Suprapubic skin (tissue), 4 donors: ENCODE results near the gene C1QTNF6.

Source experiments
- EP300 ChIP-seq: sonication (generic); formaldehyde crosslinking; IDR thresholded peaks from one replicate; pipeline ENCODE4 v1.6.1; 2017; ENCODE audit warnings: antibody characterized with exemption
- POLR2A ChIP-seq, 2 donors: fragments of 450-650 bp; IDR thresholded peaks; one replicate each; pipeline ENCODE4 v1.6.1; 2017; ENCODE audit warnings: antibody characterized with exemption in 2 of 2, mild to moderate bottlenecking in 2 of 2, moderate library complexity in 2 of 2
- POLR2AphosphoS5 ChIP-seq, 3 donors: sonication (generic); formaldehyde crosslinking; IDR thresholded peaks; one replicate each; pipeline ENCODE4 v1.6.1; 2017; ENCODE audit warnings: antibody characterized with exemption in 3 of 3
- TF ChIP-seq, protein P1 (sequence below), 2 donors: fragments of 200-600 bp in 1 of 2; fragments of 450-650 bp in 1 of 2; sonication (generic) in 1 of 2; IDR thresholded peaks; one replicate each; pipeline ENCODE4 v1.5.1; 2016 to 2019; ENCODE audit warnings: antibody characterized with exemption in 2 of 2, mild to moderate bottlenecking in 1 of 2, moderate library complexity in 1 of 2

DNA sequence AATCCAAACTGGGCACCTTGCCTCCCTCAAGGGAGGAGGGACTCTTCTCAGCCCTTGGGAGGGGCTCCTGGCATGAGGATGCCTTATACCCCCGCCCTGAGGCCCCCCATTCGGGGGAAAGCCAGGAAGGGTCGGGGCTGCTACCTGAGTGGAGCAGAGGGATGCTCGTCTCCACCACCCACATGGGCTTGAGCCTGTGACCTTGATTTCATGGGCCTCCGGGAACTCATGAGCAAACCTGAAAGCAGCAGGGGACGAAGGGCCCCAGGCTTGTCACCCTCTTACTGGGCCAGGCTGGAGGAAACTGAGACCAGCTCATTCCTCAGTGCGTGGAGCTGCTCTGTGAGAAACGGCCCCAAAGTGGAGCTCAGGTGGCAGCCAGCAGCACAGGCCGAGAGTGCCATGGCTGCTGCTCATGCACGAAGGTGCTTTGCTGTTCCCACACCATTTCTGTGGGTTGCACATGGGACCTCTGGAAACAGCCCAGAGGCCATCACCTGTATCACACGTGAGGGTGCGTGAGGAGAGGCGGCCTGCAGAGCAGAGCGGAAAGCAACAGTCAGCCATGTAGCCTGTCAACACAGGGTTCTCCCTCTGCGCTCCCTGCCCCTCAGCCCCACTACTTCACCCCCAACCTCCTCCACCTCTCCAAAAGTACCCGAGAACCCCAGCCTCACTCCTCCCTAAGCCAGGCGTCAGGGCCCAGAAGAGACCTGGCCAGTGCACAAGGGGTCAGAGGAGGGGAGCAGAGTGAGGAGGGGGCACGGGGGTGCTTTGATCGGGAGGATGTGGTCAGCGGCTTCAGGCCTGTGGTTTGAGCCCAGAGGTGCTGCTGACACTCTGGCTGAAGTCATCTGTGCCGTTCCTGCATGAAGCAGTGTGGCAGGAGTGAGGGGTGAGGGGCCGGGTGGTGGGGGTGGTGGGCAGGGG lies 24.2 kb downstream of the C1QTNF6 start:
- TF ChIP-seq, protein P1, sequence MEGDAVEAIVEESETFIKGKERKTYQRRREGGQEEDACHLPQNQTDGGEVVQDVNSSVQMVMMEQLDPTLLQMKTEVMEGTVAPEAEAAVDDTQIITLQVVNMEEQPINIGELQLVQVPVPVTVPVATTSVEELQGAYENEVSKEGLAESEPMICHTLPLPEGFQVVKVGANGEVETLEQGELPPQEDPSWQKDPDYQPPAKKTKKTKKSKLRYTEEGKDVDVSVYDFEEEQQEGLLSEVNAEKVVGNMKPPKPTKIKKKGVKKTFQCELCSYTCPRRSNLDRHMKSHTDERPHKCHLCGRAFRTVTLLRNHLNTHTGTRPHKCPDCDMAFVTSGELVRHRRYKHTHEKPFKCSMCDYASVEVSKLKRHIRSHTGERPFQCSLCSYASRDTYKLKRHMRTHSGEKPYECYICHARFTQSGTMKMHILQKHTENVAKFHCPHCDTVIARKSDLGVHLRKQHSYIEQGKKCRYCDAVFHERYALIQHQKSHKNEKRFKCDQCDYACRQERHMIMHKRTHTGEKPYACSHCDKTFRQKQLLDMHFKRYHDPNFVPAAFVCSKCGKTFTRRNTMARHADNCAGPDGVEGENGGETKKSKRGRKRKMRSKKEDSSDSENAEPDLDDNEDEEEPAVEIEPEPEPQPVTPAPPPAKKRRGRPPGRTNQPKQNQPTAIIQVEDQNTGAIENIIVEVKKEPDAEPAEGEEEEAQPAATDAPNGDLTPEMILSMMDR (IDR thresholded peaks at IDR 0.05), result no peak
- TF ChIP-seq POLR2A (IDR thresholded peaks at IDR 0.05) (no peak), POLR2AphosphoS5 (IDR thresholded peaks at IDR 0.05) (no peak), EP300 (no peak)
